GM18909 (cell line): ENCODE measurements around the gene CYTH4.
"Not testable (repeated sequence)": the region's sequence is repeated elsewhere in the genome, so short reads cannot be mapped to it uniquely, and the experiment has no call there.

Experiments used
- ATAC-seq: cut with Tn5 transposase; IDR thresholded peaks from one replicate; pipeline ENCODE4 v1.9.1; 2021; ENCODE audit warnings: mild to moderate bottlenecking; ENCODE audit not compliant: unreplicated experiment, poor library complexity

The CYTH4 gene

GRCh38 chr22:37282385-37282677 is at the start of gene CYTH4:
Gene CYTH4, plus strand, starts transcription at chr22:37282508. Its CDS starts 62 bp downstream, at chr22:37282570.
- no peak for ATAC-seq

- not testable (repeated sequence) for ATAC-seq
These were observed 48.9 kb upstream of the CYTH4 start for GRCh38 chr22:37233371-37233750.

- no peak for ATAC-seq
These were observed 48.3 kb upstream of the CYTH4 start for GRCh38 chr22:37233751-37234631.

GRCh38 chr22:37234736-37235711 is 47.3 kb upstream of the CYTH4 start:
- ATAC-seq, result no peak

- no peak for ATAC-seq
These were observed 46.3 kb upstream of the CYTH4 start for GRCh38 chr22:37235897-37236607.

GRCh38 chr22:37237371-37238268 is 44.7 kb upstream of the CYTH4 start:
- ATAC-seq, result no peak

GRCh38 chr22:37239336-37240239 is 42.7 kb upstream of the CYTH4 start:
- ATAC-seq, result no peak

GRCh38 chr22:37240240-37240940 is 41.9 kb upstream of the CYTH4 start:
- no peak for ATAC-seq

GRCh38 chr22:37240941-37241320 is 41.4 kb upstream of the CYTH4 start:
- no peak for ATAC-seq

- ATAC-seq, result no peak
These were observed 40.8 kb upstream of the CYTH4 start for GRCh38 chr22:37241351-37242142.

- ATAC-seq, result peak; percentile 67
These were observed 39.9 kb upstream of the CYTH4 start for GRCh38 chr22:37242395-37242918.

- ATAC-seq, result peak; percentile 1
These were observed 38.8 kb upstream of the CYTH4 start for GRCh38 chr22:37243402-37244113.

- ATAC-seq, result peak; percentile 49
These were observed 38.0 kb upstream of the CYTH4 start, which contains the start of gene RAC2 for GRCh38 chr22:37244114-37244921. Gene RAC2, minus strand, starts transcription at chr22:37244269. Its CDS starts 121 bp downstream, at chr22:37244148.

- peak; percentile 31 for ATAC-seq
These were observed 37.2 kb upstream of the CYTH4 start for GRCh38 chr22:37244922-37245722.

- ATAC-seq, result no peak
These were observed 36.6 kb upstream of the CYTH4 start for GRCh38 chr22:37245740-37246139.
